Bronchial epithelial cell (primary cell): Measurements from ENCODE around the gene MARF1. TPM values are rescaled to one million over a fixed set of nuclear protein-coding genes. Genes with fewer than 3 reads are reported as not detected.
"Not testable (repeated sequence)": the region's sequence is repeated elsewhere in the genome, so short reads cannot be mapped to it uniquely, and the experiment has no call there.

ENCODE experiments used
- DNase-seq: peaks from one replicate; pipeline ENCODE4 v3.0.0-alpha.2; 2010; ENCODE audit warnings: low read depth
- FAIRE-seq: peaks from 2 replicates; lab custom pipeline; 2011; peaks lifted over from hg19 to GRCh38; lab: Jason Lieb, UNC
- H3K27me3 ChIP-seq: 2 replicates; pipeline ENCODE4 v1.5.1; 2011; ENCODE audit warnings: low read length; ENCODE audit not compliant: control insufficient read depth, insufficient read depth
- H3K36me3 ChIP-seq: 2 replicates; pipeline ENCODE4 v1.5.1; 2011; ENCODE audit warnings: low read length; ENCODE audit not compliant: control insufficient read depth, insufficient read depth
- H3K4me3 ChIP-seq: 2 replicates; pipeline ENCODE4 v1.5.1; 2011; ENCODE audit warnings: mild to moderate bottlenecking, low read depth, low read length, control low read depth
- total RNA-seq: library from RNA; depleted of rRNA; stranded (reverse); fragments of >200 nt; gene quantifications from 2 replicates; pipeline ENCODE4 v1.2.1, GENCODE V29; 2014
- TF ChIP-seq, protein P1 (sequence below): IDR thresholded peaks from 2 replicates; pipeline ENCODE4 v1.5.1; 2011; ENCODE audit warnings: mild to moderate bottlenecking, moderate library complexity, low read length, control low read depth, inconsistent platforms; ENCODE audit not compliant: insufficient read depth, severe bottlenecking

Gene MARF1
- total RNA-seq, 1 donor from 2014 or later = 12.9 TPM

DNA sequence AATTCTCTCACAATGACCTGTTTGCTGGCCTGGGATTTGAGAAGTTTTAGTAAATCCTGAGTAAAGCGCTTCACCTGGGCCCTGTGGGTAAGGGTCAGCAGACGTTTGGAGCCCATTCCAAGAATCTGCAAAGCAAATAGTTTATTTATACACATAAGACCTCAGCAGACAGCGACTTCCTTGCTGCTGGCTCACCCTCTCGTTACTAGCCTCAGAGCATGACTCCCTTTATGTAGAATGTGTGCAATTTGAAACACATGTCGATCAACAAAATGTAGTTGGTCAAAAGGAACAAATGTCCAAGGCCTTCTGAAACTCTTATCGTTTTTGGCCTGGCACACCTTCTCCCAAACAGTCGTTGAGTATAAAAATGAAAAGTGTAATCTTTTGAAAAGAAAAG lies 31.3 kb downstream of the MARF1 start:
- no peak for FAIRE-seq
- TF ChIP-seq, protein P1, sequence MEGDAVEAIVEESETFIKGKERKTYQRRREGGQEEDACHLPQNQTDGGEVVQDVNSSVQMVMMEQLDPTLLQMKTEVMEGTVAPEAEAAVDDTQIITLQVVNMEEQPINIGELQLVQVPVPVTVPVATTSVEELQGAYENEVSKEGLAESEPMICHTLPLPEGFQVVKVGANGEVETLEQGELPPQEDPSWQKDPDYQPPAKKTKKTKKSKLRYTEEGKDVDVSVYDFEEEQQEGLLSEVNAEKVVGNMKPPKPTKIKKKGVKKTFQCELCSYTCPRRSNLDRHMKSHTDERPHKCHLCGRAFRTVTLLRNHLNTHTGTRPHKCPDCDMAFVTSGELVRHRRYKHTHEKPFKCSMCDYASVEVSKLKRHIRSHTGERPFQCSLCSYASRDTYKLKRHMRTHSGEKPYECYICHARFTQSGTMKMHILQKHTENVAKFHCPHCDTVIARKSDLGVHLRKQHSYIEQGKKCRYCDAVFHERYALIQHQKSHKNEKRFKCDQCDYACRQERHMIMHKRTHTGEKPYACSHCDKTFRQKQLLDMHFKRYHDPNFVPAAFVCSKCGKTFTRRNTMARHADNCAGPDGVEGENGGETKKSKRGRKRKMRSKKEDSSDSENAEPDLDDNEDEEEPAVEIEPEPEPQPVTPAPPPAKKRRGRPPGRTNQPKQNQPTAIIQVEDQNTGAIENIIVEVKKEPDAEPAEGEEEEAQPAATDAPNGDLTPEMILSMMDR = no peak
- DNase-seq = peak; percentile 18

GRCh38 chr16:15610369-15610871 lies 32.5 kb downstream of the MARF1 start:
- Histone ChIP-seq H3K36me3 (peaks cover 2% of the 10 kb centered on the region), H3K27me3 (no peaks in the 10 kb centered on the region), H3K4me3 (no peak overlapping the region)
- TF ChIP-seq, protein P1 = no peak
- FAIRE-seq (no peak), DNase-seq (peak; percentile 7)

More for the DNA sequence above, 31.3 kb downstream of the MARF1 start:
- no peaks in the 10 kb centered on the region for H3K27me3 ChIP-seq
- no peak overlapping the region for H3K4me3 ChIP-seq
- peaks cover 5% of the 10 kb centered on the region for H3K36me3 ChIP-seq

- Histone ChIP-seq H3K4me3 (no peak overlapping the region), H3K27me3 (no peaks in the 10 kb centered on the region), H3K36me3 (peaks cover 4% of the 10 kb centered on the region)
- DNase-seq (no peak), FAIRE-seq (no peak)
- TF ChIP-seq, protein P1 = no peak
These were observed 33.7 kb downstream of the MARF1 start for GRCh38 chr16:15609286-15609649.

DNA sequence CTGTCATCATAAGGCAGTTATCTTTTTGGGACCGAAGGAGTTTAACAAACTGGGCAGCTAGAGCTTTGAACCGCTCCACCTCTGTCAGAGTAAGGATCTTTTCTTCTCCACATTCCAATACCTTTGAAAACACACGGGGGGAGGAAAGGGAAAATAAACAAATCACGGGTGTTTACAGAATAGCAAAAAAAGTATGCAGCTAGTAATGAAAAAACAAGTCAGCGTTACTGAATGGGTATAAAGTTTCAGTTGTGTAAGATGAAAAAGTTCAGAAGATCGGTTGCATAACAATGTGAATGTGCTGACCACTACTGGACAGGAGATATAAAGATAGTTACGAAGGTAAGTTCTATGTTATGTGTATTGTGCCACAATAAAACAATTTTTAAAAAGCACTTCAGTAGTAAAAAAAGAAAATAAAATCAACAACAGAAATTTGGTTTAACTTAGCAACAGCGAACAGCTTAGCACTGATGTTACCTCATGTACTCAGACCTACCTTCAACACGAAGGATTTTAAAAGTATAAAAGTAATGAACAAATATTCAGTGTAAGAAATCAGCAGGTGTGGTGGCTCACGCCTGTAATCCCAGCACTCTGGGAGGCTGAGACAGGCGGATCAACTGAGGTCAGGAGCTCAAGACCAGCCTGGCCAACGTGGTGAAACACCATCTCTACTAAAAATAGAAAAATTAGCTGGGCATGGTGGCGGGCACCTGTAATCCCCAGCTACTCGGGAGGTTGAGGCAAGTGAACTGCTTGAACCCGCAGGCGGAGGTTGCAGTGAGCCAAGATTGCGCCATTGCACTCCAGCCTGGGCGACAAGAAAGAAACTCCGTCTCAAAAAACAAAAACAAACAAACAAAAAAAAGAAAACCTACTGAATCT lies 34.3 kb downstream of the MARF1 start:
- Histone ChIP-seq H3K27me3 (no peaks in the 10 kb centered on the region), H3K36me3 (peaks cover 9% of the 10 kb centered on the region), H3K4me3 (no peak overlapping the region)
- TF ChIP-seq, protein P1 = no peak
- peak; percentile 38 for DNase-seq
- no peak for FAIRE-seq

DNA sequence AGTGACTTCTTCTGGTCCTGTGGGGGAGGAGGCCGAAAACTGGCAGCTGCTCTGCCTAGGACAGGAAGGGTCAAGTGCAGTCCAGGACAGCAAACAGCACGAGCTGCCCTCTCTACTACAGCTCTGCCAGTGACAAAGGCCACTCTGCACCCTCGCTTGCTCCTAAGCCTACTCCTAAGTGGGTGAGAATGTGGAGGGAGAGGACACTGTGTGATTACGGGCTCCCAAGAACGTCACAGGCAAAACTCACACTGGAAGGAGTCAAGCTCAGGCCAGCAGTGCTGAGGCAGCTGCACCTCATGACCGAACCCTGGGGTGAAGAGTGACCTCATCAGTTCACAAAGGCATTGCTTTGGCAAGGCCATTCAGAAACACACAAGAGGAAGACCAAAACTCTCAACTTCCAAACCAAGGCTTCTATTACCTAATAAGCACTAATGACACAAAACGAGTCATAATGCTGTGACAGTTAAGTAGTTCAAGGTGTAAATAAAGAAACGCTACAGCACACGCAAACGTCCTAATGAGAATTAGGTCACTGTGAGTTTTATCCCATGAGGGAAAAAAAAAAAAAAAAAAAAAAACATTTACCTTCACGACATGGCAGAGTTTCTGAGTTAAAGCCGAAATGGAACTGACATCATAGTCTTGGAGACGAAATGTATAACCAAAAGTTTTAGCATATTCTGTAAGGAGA lies 35.1 kb downstream of the MARF1 start:
- peaks cover 9% of the 10 kb centered on the region for H3K36me3 ChIP-seq
- no peak overlapping the region for H3K4me3 ChIP-seq
- no peaks in the 10 kb centered on the region for H3K27me3 ChIP-seq
- FAIRE-seq = no peak
- TF ChIP-seq, protein P1 = no peak
- peak; percentile 77 for DNase-seq

DNA sequence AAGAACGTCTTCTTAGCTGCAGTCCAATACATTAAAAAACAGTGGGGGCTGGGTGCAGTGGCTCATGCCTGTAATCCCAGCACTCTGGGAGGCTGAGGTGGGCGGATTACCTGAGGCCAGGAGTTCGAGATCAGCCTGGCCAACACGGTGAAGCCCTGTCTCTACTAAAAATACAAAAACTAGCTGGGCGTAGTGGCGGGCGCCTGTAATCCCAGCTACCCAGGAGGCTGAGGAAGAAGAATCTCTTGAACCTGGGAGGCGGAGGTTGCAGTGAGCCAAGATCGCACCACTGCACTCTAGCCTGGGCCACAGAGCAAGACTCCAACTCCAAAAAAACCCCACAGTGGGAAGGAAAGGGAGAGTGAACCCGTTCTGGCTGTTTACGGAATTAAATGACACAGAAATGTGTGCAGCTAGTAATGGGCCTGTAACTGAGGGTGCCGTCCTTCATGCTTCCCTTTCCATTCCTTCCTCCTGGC lies 35.7 kb downstream of the MARF1 start:
- H3K27me3 ChIP-seq, FAIRE-seq: not testable (repeated sequence)
- peaks cover 11% of the 10 kb centered on the region for H3K36me3 ChIP-seq

More for the DNA sequence above, 35.7 kb downstream of the MARF1 start:
- not testable (repeated sequence) for DNase-seq, H3K4me3 ChIP-seq
